HepG2 (cell line): ENCODE results near the gene EIF4E1B. TPM values are rescaled to one million over a fixed set of nuclear protein-coding genes. Genes with fewer than 3 reads are reported as not detected.

Experiments
- ATF7 ChIP-seq, 2 experiments: fragments of 450-650 bp in 1 of 2; sonication (generic) in 1 of 2; formaldehyde crosslinking in 1 of 2; IDR thresholded peaks; 2 replicates each; pipeline versions ENCODE4 v1.4.0 to v1.6.1; 2016 to 2020; ENCODE audit warnings: antibody characterized with exemption in 1 of 2, mild to moderate bottlenecking in 1 of 2, missing genetic modification reagents in 1 of 2
- JDP2 ChIP-seq: sonication (generic); formaldehyde crosslinking; IDR thresholded peaks from 2 replicates; pipeline ENCODE4 v1.8.1; 2022; ENCODE audit warnings: missing genetic modification reagents, borderline replicate concordance
- KLF12 ChIP-seq: sonication (generic); formaldehyde crosslinking; IDR thresholded peaks from 2 replicates; pipeline ENCODE4 v1.4.0; 2020; ENCODE audit warnings: missing genetic modification reagents, borderline replicate concordance
- MED8 ChIP-seq: sonication (generic); formaldehyde crosslinking; IDR thresholded peaks from 2 replicates; pipeline ENCODE4 v1.8.1; 2023; ENCODE audit warnings: mild to moderate bottlenecking, missing genetic modification reagents; ENCODE audit not compliant: insufficient replicate concordance
- ZC3H4 ChIP-seq: sonication (generic); formaldehyde crosslinking; IDR thresholded peaks from 2 replicates; pipeline ENCODE4 v1.4.0; 2020; ENCODE audit warnings: missing genetic modification reagents, borderline replicate concordance
- ZNF292 ChIP-seq: sonication (generic); formaldehyde crosslinking; IDR thresholded peaks from 2 replicates; pipeline ENCODE4 v1.8.1; 2022; ENCODE audit warnings: mild to moderate bottlenecking, low read depth, missing genetic modification reagents, borderline replicate concordance
- ZNF788 ChIP-seq: sonication (generic); formaldehyde crosslinking; IDR thresholded peaks from 2 replicates; pipeline ENCODE4 v1.5.0; 2020; ENCODE audit warnings: mild to moderate bottlenecking, missing genetic modification reagents, borderline replicate concordance
- ZNF850 ChIP-seq: sonication (generic); formaldehyde crosslinking; conservative IDR thresholded peaks from 2 replicates; pipeline ENCODE4 v1.9.0; 2021; ENCODE audit warnings: mild to moderate bottlenecking, missing genetic modification reagents
- polyA plus RNA-seq, 8 experiments: library from polyadenylated mRNA; depleted of rRNA in 3 of 8; stranded (reverse) in 7 of 8; unstranded in 1 of 8; fragments of >200 nt; fragmentation: Illumina TruSeq in 4 of 8; extraction: Trizol in 4 of 8; gene quantifications; 2 replicates each; pipeline versions ENCODE4 v1.2.1 to v1.2.3, GENCODE V29; 2011 to 2016; ENCODE audit warnings: low read depth in 4 of 8, missing spikeins in 1 of 8, mixed read lengths in 1 of 8; ENCODE audit not compliant: insufficient read depth in 1 of 8
- total RNA-seq, 5 experiments: library from RNA; depleted of rRNA; stranded (reverse); fragments of >200 nt; fragmentation: Illumina TruSeq; extraction: Trizol; gene quantifications; 2 replicates each; pipeline ENCODE4 v1.2.3, GENCODE V29; 2016; ENCODE audit warnings: low read depth in 1 of 5
- TF ChIP-seq, protein P1 (sequence below): sonication (generic); formaldehyde crosslinking; IDR thresholded peaks from 2 replicates; pipeline ENCODE4 v1.4.0; 2020; ENCODE audit warnings: missing genetic modification reagents
- TF ChIP-seq, protein P2 (sequence below): sonication (generic); formaldehyde crosslinking; IDR thresholded peaks from 2 replicates; pipeline ENCODE4 v1.4.0; 2020; ENCODE audit warnings: missing genetic modification reagents
- TF ChIP-seq, protein P3 (sequence below): IDR thresholded peaks from 2 replicates; pipeline ENCODE4 v1.6.1; 2016; ENCODE audit warnings: low read depth
- TF ChIP-seq, protein P4 (sequence below): sonication (generic); formaldehyde crosslinking; IDR thresholded peaks from 2 replicates; pipeline ENCODE4 v1.4.0; 2020; ENCODE audit warnings: low read depth, missing genetic modification reagents
- TF ChIP-seq, protein P5 (sequence below): sonication (generic); formaldehyde crosslinking; conservative IDR thresholded peaks from 2 replicates; pipeline ENCODE4 v1.4.0; 2020; ENCODE audit warnings: mild to moderate bottlenecking, missing genetic modification reagents, moderate library complexity

The EIF4E1B gene
- total and polyA plus RNA-seq, 2 of the 13 experiments (the other 11 are each of a cell fraction or from before 2014, with no cell fraction given): not detected

DNA sequence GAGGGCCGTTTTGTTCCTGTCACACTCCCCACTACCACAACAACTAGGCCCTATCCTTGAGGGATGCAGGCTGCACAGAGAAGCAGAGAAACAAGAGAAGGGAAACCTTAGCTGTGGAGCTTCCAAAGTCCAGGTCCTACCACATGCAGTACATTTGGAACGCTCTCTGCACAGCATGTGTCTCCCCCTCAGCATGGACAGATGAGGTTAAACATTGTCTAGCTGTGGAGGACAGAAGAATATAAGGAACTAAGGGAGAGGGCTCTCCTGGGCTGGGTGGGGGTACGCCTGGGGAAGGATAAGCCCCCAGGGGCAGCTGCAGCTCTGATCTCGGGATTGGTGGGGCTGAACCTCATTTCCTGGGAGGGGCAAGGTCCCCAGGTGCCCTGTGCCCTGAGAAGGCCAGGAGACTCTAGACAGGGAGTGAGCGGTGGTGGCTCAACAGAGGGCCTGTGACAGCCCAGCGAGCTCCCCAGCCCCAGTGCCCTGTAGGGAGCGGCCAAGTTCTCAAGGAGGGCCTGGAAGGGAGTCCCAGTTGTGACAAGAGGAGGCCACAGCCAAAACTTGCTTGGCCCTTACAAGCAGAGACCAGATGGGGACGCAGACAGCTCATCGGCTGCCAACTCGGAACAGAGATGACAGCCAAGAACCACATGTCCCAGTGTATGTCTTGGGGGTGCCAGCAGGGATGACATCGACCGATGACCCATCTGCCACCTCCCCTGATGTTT lies 46.9 kb downstream of the EIF4E1B start (continued):
- TF ChIP-seq, protein P1, sequence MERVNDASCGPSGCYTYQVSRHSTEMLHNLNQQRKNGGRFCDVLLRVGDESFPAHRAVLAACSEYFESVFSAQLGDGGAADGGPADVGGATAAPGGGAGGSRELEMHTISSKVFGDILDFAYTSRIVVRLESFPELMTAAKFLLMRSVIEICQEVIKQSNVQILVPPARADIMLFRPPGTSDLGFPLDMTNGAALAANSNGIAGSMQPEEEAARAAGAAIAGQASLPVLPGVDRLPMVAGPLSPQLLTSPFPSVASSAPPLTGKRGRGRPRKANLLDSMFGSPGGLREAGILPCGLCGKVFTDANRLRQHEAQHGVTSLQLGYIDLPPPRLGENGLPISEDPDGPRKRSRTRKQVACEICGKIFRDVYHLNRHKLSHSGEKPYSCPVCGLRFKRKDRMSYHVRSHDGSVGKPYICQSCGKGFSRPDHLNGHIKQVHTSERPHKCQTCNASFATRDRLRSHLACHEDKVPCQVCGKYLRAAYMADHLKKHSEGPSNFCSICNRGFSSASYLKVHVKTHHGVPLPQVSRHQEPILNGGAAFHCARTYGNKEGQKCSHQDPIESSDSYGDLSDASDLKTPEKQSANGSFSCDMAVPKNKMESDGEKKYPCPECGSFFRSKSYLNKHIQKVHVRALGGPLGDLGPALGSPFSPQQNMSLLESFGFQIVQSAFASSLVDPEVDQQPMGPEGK (CRISPR knock-in tag): no peak; the same call in 1 of the 2 replicates
- TF ChIP-seq MED8 (CRISPR knock-in tag): peak; percentile 5
- peak; percentile 56; the same call in 1 of the 2 replicates for TF ChIP-seq ZNF292 (CRISPR knock-in tag)
- TF ChIP-seq, protein P2, sequence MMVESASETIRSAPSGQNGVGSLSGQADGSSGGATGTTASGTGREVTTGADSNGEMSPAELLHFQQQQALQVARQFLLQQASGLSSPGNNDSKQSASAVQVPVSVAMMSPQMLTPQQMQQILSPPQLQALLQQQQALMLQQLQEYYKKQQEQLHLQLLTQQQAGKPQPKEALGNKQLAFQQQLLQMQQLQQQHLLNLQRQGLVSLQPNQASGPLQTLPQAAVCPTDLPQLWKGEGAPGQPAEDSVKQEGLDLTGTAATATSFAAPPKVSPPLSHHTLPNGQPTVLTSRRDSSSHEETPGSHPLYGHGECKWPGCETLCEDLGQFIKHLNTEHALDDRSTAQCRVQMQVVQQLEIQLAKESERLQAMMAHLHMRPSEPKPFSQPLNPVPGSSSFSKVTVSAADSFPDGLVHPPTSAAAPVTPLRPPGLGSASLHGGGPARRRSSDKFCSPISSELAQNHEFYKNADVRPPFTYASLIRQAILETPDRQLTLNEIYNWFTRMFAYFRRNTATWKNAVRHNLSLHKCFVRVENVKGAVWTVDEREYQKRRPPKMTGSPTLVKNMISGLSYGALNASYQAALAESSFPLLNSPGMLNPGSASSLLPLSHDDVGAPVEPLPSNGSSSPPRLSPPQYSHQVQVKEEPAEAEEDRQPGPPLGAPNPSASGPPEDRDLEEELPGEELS (CRISPR knock-in tag): 0 out of 2 replicates have a peak, but pooled peaks have one; percentile 24
- TF ChIP-seq KLF12 (CRISPR knock-in tag): 0 out of 2 replicates have a peak, but pooled peaks have one; percentile 38
- no peak for TF ChIP-seq ZNF850 (CRISPR knock-in tag)
- TF ChIP-seq JDP2 (CRISPR knock-in tag): no peak
- no peak for TF ChIP-seq ZC3H4 (CRISPR knock-in tag)
- 0 out of 2 replicates have a peak, but pooled peaks have one; percentile 23 for TF ChIP-seq ZNF788 (CRISPR knock-in tag)
- peak; percentile 57; the same call in 1 of the 2 replicates for TF ChIP-seq ATF7 (IDR thresholded peaks at IDR 0.05)
- no peak for TF ChIP-seq ATF7 (CRISPR knock-in tag; IDR thresholded peaks at IDR 0.05)
- TF ChIP-seq, protein P3, sequence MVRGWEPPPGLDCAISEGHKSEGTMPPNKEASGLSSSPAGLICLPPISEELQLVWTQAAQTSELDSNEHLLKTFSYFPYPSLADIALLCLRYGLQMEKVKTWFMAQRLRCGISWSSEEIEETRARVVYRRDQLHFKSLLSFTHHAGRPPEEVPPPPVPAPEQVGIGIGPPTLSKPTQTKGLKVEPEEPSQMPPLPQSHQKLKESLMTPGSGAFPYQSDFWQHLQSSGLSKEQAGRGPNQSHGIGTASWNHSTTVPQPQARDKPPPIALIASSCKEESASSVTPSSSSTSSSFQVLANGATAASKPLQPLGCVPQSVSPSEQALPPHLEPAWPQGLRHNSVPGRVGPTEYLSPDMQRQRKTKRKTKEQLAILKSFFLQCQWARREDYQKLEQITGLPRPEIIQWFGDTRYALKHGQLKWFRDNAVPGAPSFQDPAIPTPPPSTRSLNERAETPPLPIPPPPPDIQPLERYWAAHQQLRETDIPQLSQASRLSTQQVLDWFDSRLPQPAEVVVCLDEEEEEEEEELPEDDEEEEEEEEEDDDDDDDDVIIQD (CRISPR knock-in tag): no peak
- TF ChIP-seq, protein P4, sequence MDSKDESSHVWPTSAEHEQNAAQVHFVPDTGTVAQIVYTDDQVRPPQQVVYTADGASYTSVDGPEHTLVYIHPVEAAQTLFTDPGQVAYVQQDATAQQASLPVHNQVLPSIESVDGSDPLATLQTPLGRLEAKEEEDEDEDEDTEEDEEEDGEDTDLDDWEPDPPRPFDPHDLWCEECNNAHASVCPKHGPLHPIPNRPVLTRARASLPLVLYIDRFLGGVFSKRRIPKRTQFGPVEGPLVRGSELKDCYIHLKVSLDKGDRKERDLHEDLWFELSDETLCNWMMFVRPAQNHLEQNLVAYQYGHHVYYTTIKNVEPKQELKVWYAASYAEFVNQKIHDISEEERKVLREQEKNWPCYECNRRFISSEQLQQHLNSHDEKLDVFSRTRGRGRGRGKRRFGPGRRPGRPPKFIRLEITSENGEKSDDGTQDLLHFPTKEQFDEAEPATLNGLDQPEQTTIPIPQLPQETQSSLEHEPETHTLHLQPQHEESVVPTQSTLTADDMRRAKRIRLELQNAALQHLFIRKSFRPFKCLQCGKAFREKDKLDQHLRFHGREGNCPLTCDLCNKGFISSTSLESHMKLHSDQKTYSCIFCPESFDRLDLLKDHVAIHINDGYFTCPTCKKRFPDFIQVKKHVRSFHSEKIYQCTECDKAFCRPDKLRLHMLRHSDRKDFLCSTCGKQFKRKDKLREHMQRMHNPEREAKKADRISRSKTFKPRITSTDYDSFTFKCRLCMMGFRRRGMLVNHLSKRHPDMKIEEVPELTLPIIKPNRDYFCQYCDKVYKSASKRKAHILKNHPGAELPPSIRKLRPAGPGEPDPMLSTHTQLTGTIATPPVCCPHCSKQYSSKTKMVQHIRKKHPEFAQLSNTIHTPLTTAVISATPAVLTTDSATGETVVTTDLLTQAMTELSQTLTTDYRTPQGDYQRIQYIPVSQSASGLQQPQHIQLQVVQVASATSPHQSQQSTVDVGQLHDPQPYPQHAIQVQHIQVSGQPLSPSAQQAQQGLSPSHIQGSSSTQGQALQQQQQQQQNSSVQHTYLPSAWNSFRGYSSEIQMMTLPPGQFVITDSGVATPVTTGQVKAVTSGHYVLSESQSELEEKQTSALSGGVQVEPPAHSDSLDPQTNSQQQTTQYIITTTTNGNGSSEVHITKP (CRISPR knock-in tag): 0 out of 2 replicates have a peak, but pooled peaks have one; percentile 37
- TF ChIP-seq, protein P5, sequence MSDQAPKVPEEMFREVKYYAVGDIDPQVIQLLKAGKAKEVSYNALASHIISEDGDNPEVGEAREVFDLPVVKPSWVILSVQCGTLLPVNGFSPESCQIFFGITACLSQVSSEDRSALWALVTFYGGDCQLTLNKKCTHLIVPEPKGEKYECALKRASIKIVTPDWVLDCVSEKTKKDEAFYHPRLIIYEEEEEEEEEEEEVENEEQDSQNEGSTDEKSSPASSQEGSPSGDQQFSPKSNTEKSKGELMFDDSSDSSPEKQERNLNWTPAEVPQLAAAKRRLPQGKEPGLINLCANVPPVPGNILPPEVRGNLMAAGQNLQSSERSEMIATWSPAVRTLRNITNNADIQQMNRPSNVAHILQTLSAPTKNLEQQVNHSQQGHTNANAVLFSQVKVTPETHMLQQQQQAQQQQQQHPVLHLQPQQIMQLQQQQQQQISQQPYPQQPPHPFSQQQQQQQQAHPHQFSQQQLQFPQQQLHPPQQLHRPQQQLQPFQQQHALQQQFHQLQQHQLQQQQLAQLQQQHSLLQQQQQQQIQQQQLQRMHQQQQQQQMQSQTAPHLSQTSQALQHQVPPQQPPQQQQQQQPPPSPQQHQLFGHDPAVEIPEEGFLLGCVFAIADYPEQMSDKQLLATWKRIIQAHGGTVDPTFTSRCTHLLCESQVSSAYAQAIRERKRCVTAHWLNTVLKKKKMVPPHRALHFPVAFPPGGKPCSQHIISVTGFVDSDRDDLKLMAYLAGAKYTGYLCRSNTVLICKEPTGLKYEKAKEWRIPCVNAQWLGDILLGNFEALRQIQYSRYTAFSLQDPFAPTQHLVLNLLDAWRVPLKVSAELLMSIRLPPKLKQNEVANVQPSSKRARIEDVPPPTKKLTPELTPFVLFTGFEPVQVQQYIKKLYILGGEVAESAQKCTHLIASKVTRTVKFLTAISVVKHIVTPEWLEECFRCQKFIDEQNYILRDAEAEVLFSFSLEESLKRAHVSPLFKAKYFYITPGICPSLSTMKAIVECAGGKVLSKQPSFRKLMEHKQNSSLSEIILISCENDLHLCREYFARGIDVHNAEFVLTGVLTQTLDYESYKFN (CRISPR knock-in tag): peak; percentile 59
